Activated CD8-positive, alpha-beta memory T cell treated with anti-CD3 and anti-CD28 coated beads, Interleukin-2, amount 50 U/mL, for 24 hours (primary cell): Measurements from ENCODE around the gene BDH1.

Source experiments
- DNase-seq: peaks from one replicate; pipeline ENCODE4 v3.0.0-alpha.2; 2020; ENCODE audit errors: extremely low read depth

Gene BDH1

DNA sequence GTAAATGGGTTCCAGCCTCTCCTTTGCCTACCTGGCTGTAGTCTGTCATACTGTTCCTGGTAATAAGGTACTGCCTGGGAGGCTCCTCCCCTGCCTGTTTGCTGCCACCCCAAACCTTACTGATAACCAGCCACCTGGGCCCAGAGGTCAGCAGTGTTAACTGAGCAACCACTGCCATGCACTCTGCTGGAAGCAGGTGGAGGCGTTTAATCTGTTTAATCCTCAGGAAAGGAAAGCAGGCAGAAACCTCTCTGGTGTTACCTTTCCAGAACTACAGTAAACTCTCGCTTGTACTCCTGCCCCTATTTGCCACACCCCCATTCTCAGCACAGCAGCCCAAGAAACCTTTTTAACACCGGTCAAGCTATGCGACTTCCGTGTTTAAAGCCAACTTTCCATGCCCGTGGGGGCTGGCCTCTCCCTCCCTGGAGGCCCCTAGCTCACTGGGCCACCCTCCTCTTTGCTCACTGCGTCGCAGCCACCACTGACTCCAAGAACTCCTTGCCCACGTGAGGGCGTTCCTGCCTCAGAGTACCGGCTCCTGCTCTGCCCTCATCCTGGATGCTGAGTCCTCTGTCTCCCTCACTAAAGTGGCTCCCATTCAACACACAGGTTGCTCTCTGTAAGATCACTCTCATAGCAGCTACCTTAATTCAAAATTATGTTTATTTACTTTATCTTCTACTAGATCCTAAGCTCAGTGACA is 8.3 kb downstream of the BDH1 start:
- DNase-seq: no peak

- DNase-seq: no peak
These were observed 9.3 kb downstream of the BDH1 start for GRCh38 chr3:197546307-197547085.

GRCh38 chr3:197545571-197545970 is 10.2 kb downstream of the BDH1 start:
- no peak for DNase-seq

DNA sequence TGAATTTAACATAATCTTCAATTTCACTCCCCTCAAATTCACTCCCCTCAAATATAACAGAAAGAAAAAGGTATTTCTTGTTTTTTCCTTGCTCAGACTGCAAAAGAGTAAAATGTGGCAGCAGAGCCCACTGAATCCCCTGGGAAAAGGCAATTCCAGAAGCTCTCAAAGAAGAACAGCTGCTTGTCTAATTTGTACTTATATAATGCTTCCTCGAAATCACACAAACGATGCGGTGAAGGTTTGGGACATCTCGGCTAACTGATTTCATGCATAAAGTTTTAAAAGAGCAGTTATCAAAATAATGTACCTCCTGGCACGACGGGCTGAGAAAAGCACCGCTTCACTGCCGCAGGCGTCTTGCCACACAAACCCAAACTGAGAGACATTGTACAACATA is 10.7 kb downstream of the BDH1 start:
- DNase-seq: no peak

DNA sequence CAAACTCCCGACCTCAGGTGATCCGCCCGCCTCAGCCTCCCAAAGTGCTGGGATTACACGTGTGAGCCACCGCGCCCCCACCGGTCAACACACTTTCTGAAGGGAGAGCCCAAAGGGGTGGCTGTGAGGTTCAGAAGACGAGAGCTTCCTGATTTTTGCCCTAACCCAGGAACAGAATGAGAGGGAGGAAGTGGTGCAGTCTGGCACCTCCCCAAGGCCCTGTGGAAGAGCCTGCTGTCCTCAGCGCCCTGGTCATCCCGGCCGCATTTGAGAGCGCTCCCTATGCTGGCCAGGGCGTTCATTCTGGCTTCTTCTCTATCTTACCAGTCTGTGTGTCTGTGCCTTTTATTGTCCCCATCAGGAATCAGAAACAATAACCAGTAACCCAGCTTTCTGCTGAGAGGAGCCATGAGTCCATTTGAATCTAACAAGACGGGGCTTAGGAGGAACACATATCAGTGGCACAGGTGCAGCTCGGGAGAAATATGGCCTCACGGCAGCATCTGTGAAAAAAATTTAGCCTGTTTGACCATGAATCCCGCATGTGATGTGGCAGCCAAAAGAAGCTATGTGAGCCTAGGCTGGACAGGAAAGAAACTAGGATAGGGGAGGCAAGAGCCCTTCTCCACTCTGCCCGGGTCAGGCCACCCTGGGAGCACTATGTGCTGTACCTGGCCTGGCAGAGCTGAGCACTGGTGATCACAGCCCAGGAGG is 12.9 kb downstream of the BDH1 start:
- DNase-seq: no peak

GRCh38 chr3:197541756-197542539 is 13.8 kb downstream of the BDH1 start:
- DNase-seq: no peak

GRCh38 chr3:197540961-197541377 is 14.8 kb downstream of the BDH1 start:
- DNase-seq: no peak

DNA sequence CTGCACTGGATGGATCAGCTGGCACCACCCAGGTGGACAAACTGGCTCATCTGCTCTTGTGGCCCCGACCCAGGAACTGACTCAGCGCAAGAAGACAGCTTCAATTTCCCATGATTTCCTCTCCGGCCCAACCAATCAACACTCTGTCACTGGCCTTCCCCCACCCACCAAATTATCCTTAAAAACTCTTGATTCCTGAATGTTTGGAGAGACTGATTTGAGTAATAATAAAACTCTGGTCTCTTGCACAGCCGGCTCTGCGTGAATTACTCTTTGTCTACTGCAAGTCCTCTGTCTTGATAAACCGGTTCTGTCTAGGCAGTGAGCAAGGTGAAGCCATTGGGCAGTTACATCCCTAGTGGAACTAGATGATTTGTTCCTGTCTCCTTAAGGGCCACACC is 16.1 kb downstream of the BDH1 start:
- no peak for DNase-seq

- no peak for DNase-seq
These were observed 21.6 kb downstream of the BDH1 start for GRCh38 chr3:197533927-197534725.

GRCh38 chr3:197533396-197533795 is 22.4 kb downstream of the BDH1 start:
- no peak for DNase-seq

DNA sequence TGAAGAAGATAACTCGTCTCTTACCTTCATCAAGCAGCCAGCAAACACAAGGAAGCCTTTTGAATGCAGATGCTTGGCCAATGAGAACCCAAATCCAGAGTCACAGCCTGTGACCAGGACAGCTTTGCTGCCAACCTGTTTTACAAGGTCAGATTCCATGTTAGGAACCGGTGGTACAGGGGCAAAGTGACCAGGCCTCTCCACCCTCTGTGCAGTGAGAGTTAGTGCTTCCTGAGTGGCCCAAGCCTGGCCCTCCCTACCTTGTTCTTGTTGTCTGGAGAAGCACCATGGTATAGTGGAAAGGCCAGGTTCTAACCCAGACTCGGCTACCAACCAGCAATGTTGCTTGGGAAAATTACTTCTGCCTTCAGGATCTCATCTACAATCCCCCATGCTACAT is 23.4 kb downstream of the BDH1 start:
- DNase-seq: no peak

DNA sequence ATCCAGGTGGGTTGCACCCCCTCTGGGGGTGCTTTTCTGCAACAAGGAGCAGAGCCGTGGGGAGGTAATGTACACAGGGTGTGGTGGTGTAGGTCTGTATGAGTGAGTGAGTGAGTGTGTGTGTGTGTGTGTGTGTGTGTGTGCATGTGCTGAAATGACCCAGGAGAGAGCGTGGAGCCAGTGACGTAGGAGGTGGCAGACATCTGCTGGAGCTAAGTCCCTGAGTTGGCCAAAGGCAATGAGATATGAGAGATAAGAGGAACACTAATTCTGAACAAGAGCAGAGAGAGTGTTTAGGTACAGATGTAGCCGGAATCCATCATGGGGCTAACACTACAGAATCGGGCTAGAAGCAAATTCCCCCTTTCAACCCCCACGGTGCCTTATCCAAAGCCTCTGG is 27.6 kb downstream of the BDH1 start:
- DNase-seq: no peak

GRCh38 chr3:197527569-197527968 is 28.2 kb downstream of the BDH1 start:
- no peak for DNase-seq

- DNase-seq: no peak
These were observed 30.1 kb downstream of the BDH1 start for GRCh38 chr3:197525706-197526105.

DNA sequence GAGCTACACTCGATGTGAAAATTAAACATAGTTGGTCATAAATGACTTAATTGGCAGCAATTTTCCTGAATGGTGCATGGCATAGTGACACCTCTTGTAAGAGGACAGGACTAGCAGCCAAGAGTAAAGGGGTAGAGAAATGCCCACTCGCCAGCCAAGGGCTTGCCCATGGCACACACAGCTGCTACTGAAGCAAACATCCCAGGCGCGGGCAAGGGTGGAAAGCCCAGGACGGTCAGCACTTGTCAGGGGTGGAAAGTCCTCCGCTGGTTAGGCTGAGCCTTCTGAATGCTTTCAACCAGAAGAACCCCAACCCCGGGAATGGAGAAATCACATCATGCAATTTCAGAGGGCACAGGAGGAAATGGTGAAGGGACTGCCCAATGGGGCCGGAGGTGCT is 31.6 kb downstream of the BDH1 start:
- no peak for DNase-seq

DNA sequence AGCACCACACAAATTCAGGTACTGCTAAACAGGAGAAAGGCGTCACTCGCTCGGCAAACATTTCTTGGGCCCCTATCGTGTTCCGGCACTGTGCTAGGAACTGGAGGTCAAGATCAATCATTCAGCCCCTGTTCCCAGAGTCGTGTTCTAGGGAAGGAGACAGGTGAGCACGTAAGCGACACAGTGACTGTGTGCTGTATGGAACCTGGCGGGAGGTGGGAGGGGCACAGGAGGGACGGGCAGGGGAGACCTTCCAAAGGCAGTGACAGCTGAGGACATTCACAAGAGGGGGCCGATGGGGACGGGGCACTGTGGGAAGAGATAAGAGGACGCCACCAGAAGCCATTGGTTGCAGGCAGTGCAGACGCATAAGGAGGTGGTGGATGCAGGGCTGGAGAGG is 32.2 kb downstream of the BDH1 start:
- DNase-seq: no peak

GRCh38 chr3:197522881-197523441 is 32.8 kb downstream of the BDH1 start:
- DNase-seq: no peak

DNA sequence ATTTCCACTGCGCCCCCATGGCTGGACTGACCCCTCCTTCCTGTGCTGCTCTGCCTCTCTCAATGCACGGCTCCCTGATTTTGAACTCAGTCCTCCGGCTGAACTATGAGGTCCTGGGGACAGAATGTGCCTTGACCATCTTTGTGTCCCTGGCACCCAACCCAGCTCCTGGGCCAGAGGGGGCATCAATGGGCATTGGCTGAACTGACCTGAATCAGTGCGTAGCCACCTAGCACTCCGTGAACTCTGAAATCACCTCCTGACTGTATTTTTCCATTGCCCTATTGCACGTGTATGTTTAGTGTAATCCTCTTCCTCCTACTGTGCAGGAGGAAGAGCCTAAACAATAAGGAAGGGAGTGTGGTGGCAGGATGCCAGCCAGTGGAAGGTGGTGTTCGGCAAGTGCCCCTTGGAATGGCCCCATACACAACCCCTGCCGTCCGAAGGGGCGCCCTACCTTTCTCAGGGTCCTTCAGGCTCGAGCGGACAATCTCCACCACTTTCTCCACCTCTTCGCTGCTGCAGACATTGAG is 33.5 kb downstream of the BDH1 start:
- DNase-seq: no peak

DNA sequence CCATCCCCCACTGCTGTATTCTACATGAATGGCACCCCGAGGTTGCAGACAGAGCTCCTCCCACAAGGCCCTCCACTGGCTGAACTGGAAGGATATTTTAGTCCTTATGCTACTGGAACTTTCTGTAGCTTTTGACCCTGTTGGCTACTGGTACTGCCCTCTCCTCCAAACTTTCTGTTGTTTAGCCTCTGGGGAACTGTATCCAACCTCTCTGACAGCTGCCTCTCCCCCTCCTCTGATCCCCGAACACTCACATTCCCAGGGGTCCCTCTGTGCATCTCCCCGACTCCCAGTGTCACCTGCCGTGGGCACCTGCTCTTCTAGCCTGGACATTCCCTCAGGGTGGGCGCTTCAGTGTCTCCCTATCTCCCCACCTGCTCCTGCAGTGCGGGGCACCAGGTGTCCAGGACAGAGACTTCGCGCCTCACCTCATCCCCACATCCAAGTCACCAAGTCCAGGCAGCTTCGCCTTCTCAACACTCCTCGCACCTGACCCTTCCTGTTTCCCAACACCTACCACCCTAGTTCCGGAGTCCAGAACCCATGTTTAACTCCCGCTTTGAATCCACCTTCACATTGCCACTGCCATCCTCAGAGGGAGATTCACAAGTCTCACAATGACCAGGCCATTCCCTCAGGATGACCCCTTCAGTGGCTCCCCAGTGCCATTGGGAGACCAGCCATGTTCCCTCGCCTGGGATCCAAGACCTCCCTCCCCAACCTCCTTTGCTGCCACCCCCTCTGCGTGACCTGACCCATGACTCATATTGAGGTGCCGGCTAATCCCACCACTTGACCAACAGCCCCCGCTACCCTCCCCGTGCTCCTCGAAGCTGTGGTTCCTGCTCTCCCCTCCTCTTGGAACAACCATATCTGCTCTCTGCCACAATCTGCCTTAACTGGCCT is 34.2 kb downstream of the BDH1 start:
- DNase-seq: no peak
